SU-DHL-6 (cell line): ENCODE measurements around the gene SMOC2.

Experiments used
- H2AFZ ChIP-seq: fragments of 200-600 bp; sonication (generic); 2 replicates; pipeline ENCODE4 v1.6.1; 2014; ENCODE audit warnings: low read depth, mild to moderate bottlenecking, moderate library complexity, mixed read lengths, antibody characterized with exemption, low read length; ENCODE audit not compliant: severe bottlenecking
- H3F3A ChIP-seq: fragments of 200-600 bp; shearing (Covaris generic); 2 replicates; pipeline ENCODE4 v1.6.0; 2016; ENCODE audit warnings: antibody characterized with exemption, mild to moderate bottlenecking; ENCODE audit not compliant: insufficient read depth
- H3K27ac ChIP-seq: fragments of 200-600 bp; sonication (generic); 2 replicates; pipeline ENCODE4 v1.5.1; 2016; ENCODE audit warnings: low read depth, mild to moderate bottlenecking, low read length, moderate library complexity, mixed read lengths
- H3K27me3 ChIP-seq: fragments of 200-600 bp; sonication (generic), shearing (Covaris generic); 2 replicates; pipeline ENCODE4 v1.6.0; 2014; ENCODE audit warnings: mild to moderate bottlenecking, low read length
- H3K36me3 ChIP-seq: fragments of 200-600 bp; sonication (generic); 2 replicates; pipeline ENCODE4 v1.6.1; 2014; ENCODE audit warnings: mild to moderate bottlenecking, low read length, mixed read lengths
- H3K4me2 ChIP-seq: fragments of 300-600, 200-600 bp; shearing (Covaris generic), sonication (generic); 2 replicates; pipeline ENCODE4 v1.6.0; 2014; ENCODE audit warnings: low read length, low read depth, mild to moderate bottlenecking; ENCODE audit not compliant: poor library complexity, severe bottlenecking
- H3K4me3 ChIP-seq: fragments of 200-600 bp; sonication (generic); 2 replicates; pipeline ENCODE4 v1.5.1; 2014; ENCODE audit warnings: antibody characterized with exemption, low read length, mild to moderate bottlenecking, mixed read lengths; ENCODE audit not compliant: insufficient read depth, poor library complexity, severe bottlenecking
- H3K79me2 ChIP-seq: fragments of 200-600 bp; sonication (generic); 2 replicates; pipeline ENCODE4 v1.6.1; 2014; ENCODE audit warnings: mild to moderate bottlenecking, low read length, moderate library complexity; ENCODE audit not compliant: insufficient read depth
- H3K9ac ChIP-seq: fragments of 200-600 bp; sonication (generic); 2 replicates; pipeline ENCODE4 v1.7.0; 2014; ENCODE audit warnings: mild to moderate bottlenecking, low read length
- H3K9me2 ChIP-seq: fragments of 200-600 bp; sonication (generic); replicated peaks from 2 replicates; pipeline ENCODE4 v1.6.1; 2014; ENCODE audit warnings: low read length; ENCODE audit not compliant: insufficient read depth
- H3K9me3 ChIP-seq: fragments of 200-600 bp; sonication (generic); 2 replicates; pipeline ENCODE4 v1.6.1; 2014; ENCODE audit warnings: low read length, mixed read lengths; ENCODE audit not compliant: insufficient read depth
- H4K20me1 ChIP-seq: fragments of 200-600 bp; sonication (generic); 2 replicates; pipeline ENCODE4 v1.6.1; 2014; ENCODE audit warnings: low read depth, mild to moderate bottlenecking, antibody characterized with exemption, low read length, moderate library complexity, mixed read lengths
- EZH2phosphoT487 ChIP-seq: fragments of 200-600 bp; sonication (generic), shearing (Covaris generic); conservative IDR thresholded peaks from 2 replicates; pipeline ENCODE4 v1.6.1; 2018; ENCODE audit warnings: mild to moderate bottlenecking, antibody characterized with exemption, low read length, moderate library complexity, mixed read lengths
- TF ChIP-seq, protein P1 (sequence below): fragments of 200-600 bp; sonication (generic); IDR thresholded peaks from one replicate; pipeline ENCODE4 v1.5.1; 2017; ENCODE audit warnings: antibody characterized with exemption, mild to moderate bottlenecking, low read length, moderate library complexity; ENCODE audit not compliant: insufficient read depth, poor library complexity, severe bottlenecking

The SMOC2 gene

DNA sequence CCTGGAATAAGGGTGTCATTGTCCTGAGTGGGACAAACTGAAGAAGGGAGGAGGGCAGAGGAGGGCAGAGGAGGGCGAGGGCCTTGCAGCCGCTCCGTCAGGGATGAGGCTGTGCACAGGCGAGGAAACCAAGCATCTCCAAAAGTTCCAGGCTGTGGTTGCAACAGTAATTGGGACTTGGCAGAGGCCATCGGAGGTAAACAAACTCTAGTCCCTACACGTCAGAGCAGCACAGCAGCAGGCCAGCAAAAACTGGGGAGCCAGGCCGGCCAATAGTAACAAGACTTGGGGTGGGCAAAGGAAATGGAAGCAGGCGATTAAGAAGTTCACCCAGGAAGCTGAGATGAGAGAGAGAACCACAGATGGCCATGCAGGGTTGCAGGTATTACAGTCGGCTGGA lies 142.8 kb downstream of the SMOC2 start:
- TF ChIP-seq, protein P1, sequence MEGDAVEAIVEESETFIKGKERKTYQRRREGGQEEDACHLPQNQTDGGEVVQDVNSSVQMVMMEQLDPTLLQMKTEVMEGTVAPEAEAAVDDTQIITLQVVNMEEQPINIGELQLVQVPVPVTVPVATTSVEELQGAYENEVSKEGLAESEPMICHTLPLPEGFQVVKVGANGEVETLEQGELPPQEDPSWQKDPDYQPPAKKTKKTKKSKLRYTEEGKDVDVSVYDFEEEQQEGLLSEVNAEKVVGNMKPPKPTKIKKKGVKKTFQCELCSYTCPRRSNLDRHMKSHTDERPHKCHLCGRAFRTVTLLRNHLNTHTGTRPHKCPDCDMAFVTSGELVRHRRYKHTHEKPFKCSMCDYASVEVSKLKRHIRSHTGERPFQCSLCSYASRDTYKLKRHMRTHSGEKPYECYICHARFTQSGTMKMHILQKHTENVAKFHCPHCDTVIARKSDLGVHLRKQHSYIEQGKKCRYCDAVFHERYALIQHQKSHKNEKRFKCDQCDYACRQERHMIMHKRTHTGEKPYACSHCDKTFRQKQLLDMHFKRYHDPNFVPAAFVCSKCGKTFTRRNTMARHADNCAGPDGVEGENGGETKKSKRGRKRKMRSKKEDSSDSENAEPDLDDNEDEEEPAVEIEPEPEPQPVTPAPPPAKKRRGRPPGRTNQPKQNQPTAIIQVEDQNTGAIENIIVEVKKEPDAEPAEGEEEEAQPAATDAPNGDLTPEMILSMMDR = no peak
- Histone ChIP-seq H3K9ac (no peak overlapping the region), H4K20me1 (no peaks in the 10 kb centered on the region), H3F3A (no peaks in the 10 kb centered on the region), H3K4me3 (no peak overlapping the region), H2AFZ (no peak overlapping the region), H3K79me2 (no peaks in the 10 kb centered on the region), H3K27ac (no peak overlapping the region), H3K9me3 (no peaks in the 10 kb centered on the region), H3K9me2 (no peaks in the 10 kb centered on the region), H3K36me3 (no peaks in the 10 kb centered on the region), H3K27me3 (0 out of 2 replicates have a peak, but pooled peaks cover 3% of the 10 kb centered on the region), H3K4me2 (no peak overlapping the region)

- Histone ChIP-seq H4K20me1 (no peaks in the 10 kb centered on the region), H3K27me3 (0 out of 2 replicates have a peak, but pooled peaks cover 3% of the 10 kb centered on the region), H3K36me3 (no peaks in the 10 kb centered on the region), H3K27ac (no peak overlapping the region), H3K4me2 (no peak overlapping the region), H2AFZ (no peak overlapping the region), H3K79me2 (no peaks in the 10 kb centered on the region), H3K4me3 (no peak overlapping the region), H3K9ac (no peak overlapping the region), H3K9me2 (no peaks in the 10 kb centered on the region), H3K9me3 (no peaks in the 10 kb centered on the region), H3F3A (no peaks in the 10 kb centered on the region)
- TF ChIP-seq EZH2phosphoT487 = no peak
- TF ChIP-seq, protein P1 = no peak
These were observed 143.3 kb downstream of the SMOC2 start for GRCh38 chr6:168584249-168584648.

GRCh38 chr6:168584671-168585070 lies 143.7 kb downstream of the SMOC2 start:
- Histone ChIP-seq H3F3A (no peaks in the 10 kb centered on the region), H3K27ac (no peak overlapping the region), H3K9me2 (no peaks in the 10 kb centered on the region), H3K4me2 (no peak overlapping the region), H3K4me3 (no peak overlapping the region), H3K79me2 (no peaks in the 10 kb centered on the region), H3K36me3 (no peaks in the 10 kb centered on the region), H3K9me3 (no peaks in the 10 kb centered on the region), H4K20me1 (no peaks in the 10 kb centered on the region), H3K27me3 (0 out of 2 replicates have a peak, but pooled peaks cover 3% of the 10 kb centered on the region), H3K9ac (no peak overlapping the region), H2AFZ (no peak overlapping the region)
- no peak for TF ChIP-seq EZH2phosphoT487
- TF ChIP-seq, protein P1 = no peak
